Measurements from ENCODE around the gene FNDC3B.
A peak's percentile ranks its signal among the peaks of the same experiment; 100 is the strongest.

The FNDC3B gene

GRCh38 chr3:172218350-172219323 lies 179.3 kb downstream of the FNDC3B start:
- TF ChIP-seq CTCF (IDR thresholded peaks at IDR 0.05; ENCODE audit: low read length, missing control alignments), result no peak
- DNase-seq (ENCODE audit: low read depth), result no peak
- no peak overlapping the region for H3K4me3 ChIP-seq (replicated peaks; ENCODE audit: low read depth, low read length)

DNA sequence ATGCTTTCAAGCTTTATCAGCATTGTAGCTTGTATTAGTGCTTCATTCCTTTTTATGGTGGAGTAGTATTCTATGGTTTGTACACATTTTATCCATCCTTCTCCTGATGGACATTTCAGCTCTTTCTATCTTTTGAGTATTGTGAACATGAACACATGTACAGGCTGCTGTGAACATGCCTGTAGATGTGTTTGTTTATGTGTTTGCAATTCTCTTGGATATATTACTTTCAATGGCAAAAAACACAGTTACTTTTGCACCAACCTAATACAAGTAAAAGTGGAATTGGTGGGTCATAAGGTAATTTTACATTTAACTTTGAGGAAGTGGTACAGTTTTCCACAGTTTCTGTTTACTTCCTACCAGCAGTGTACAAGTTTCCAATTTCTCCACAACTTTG lies 180.4 kb downstream of the FNDC3B start:
- TF ChIP-seq CTCF (IDR thresholded peaks at IDR 0.05; ENCODE audit: low read length, missing control alignments), result no peak
- no peak overlapping the region for H3K4me3 ChIP-seq (replicated peaks; ENCODE audit: low read depth, low read length)
- no peak for DNase-seq (ENCODE audit: low read depth)

GRCh38 chr3:172221547-172221946 lies 182.2 kb downstream of the FNDC3B start:
- no peak for TF ChIP-seq CTCF (IDR thresholded peaks at IDR 0.05; ENCODE audit: low read length, missing control alignments)
- H3K4me3 ChIP-seq (replicated peaks; ENCODE audit: low read depth, low read length), result no peak overlapping the region
- DNase-seq (ENCODE audit: low read depth), result peak; percentile 73

DNA sequence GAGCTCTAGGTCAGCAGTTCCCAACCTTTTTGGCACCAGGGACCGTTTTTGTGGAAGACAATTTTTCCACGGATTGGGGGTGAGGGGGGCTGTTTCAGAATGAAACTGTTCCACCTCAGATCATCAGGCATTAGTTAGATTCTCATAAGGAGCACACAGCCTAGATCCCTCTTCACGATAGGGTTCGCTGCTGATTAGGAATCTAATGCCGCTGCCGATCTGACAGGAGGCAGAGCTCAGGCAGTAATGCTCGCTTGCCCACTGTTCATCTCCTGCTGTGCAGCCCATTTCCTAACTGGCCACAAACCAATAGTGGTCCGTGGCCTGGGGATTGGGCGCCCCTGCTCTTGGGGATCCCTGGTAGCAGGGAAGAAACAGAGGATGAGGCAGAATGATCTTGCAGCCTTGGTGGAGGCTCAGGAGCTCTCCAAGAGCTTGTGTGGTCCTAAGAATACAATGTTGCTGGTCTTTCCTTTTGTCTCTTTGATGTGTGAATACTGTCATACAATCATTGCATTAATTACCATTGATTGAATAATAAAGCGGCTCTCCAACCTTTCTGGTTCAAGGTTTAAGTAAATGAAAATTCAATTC lies 183.2 kb downstream of the FNDC3B start:
- no peak for TF ChIP-seq CTCF (IDR thresholded peaks at IDR 0.05; ENCODE audit: low read length, missing control alignments)
- no peak overlapping the region for H3K4me3 ChIP-seq (replicated peaks; ENCODE audit: low read depth, low read length)
- DNase-seq (ENCODE audit: low read depth), result no peak

GRCh38 chr3:172223870-172224269 lies 184.5 kb downstream of the FNDC3B start:
- no peak overlapping the region for H3K4me3 ChIP-seq (replicated peaks; ENCODE audit: low read depth, low read length)
- no peak for DNase-seq (ENCODE audit: low read depth)

GRCh38 chr3:172224560-172225214 lies 185.3 kb downstream of the FNDC3B start:
- DNase-seq (ENCODE audit: low read depth), result no peak
- no peak overlapping the region for H3K4me3 ChIP-seq (replicated peaks; ENCODE audit: low read depth, low read length)
- no peak for TF ChIP-seq CTCF (IDR thresholded peaks at IDR 0.05; ENCODE audit: low read length, missing control alignments)

More at GRCh38 chr3:172223870-172224269, 184.5 kb downstream of the FNDC3B start:
- TF ChIP-seq CTCF (IDR thresholded peaks at IDR 0.05; ENCODE audit: low read length, missing control alignments), result no peak
